Thymus (tissue), 11 donors: ENCODE results near the gene GGA1. TPM values are rescaled to one million over a fixed set of nuclear protein-coding genes. Genes with fewer than 3 reads are reported as not detected.

Experiments
- DNase-seq, 9 donors: peaks; one replicate each; pipeline ENCODE4 v3.0.0-alpha.2; 2013; ENCODE audit warnings: low spot score in 9 of 9, low read depth in 6 of 9, missing footprints in 1 of 9
- H3K27ac ChIP-seq, 2 donors: one replicate each; pipeline ENCODE4 v1.5.1; 2013; ENCODE audit warnings: control low read depth in 1 of 2, low read depth in 1 of 2, low read length in 1 of 2, mild to moderate bottlenecking in 1 of 2, moderate library complexity in 1 of 2
- H3K27me3 ChIP-seq, 2 donors: one replicate each; pipeline ENCODE4 v1.5.1; 2013; ENCODE audit warnings: low read length in 1 of 2; ENCODE audit not compliant: control insufficient read depth in 2 of 2, insufficient read depth in 1 of 2
- H3K36me3 ChIP-seq, 2 donors: one replicate each; pipeline ENCODE4 v1.5.1; 2013; ENCODE audit warnings: low read length in 1 of 2, mild to moderate bottlenecking in 1 of 2, moderate library complexity in 1 of 2; ENCODE audit not compliant: control insufficient read depth in 2 of 2, insufficient read depth in 2 of 2
- H3K4me1 ChIP-seq, 2 donors: one replicate each; pipeline ENCODE4 v1.5.1; 2013; ENCODE audit warnings: low read length in 2 of 2; ENCODE audit not compliant: control insufficient read depth in 2 of 2, insufficient read depth in 2 of 2
- H3K4me3 ChIP-seq, 2 donors: one replicate each; pipeline ENCODE4 v1.5.1; 2013; ENCODE audit warnings: low read length in 2 of 2, control low read depth in 1 of 2, mild to moderate bottlenecking in 1 of 2
- H3K9me3 ChIP-seq, 2 donors: one replicate each; pipeline ENCODE4 v1.5.1; 2013; ENCODE audit warnings: low read length in 1 of 2, mild to moderate bottlenecking in 1 of 2; ENCODE audit not compliant: control insufficient read depth in 2 of 2, insufficient read depth in 1 of 2
- WGBS: extraction: QIAGEN DNeasy Blood & Tissue Kit; methylation state at CpG from one replicate; pipeline ENCODE4 v1.1.7; 2013; 5-methylcytosine and 5-hydroxymethylcytosine counted together
- polyA plus RNA-seq: library from polyadenylated mRNA; stranded (reverse); fragments of 200-250 nt; gene quantifications from one replicate; pipeline ENCODE4 v1.2.3, GENCODE V29; 2013
- total RNA-seq: library from RNA; stranded (reverse); fragments of 120-200 nt; gene quantifications from one replicate; pipeline ENCODE4 v1.2.4, GENCODE V29; 2013
- donor health status: healthy.

GGA1 gene
- total and polyA plus RNA-seq, 2 donors, result 20.1 to 99.5 TPM

GRCh38 chr22:37675930-37676735 lies 67.5 kb downstream of the GGA1 start:
- 25% methylated on average over 17 of the region's 17 CpGs for WGBS
- DNase-seq, result peak in 2 of 9 donors; percentile 32 to 67
- Histone ChIP-seq H3K27me3 (peaks cover 0 to 2% of the 10 kb centered on the region in 2 donors), H3K9me3 (no peaks in the 10 kb centered on the region), H3K36me3 (peaks cover 0 to 3% of the 10 kb centered on the region in 2 donors), H3K4me1 (peaks cover 35 to 74% of the 10 kb centered on the region in 2 donors), H3K4me3 (peak overlapping the region; percentile 72), H3K27ac (peak overlapping the region; percentile 99)

DNA sequence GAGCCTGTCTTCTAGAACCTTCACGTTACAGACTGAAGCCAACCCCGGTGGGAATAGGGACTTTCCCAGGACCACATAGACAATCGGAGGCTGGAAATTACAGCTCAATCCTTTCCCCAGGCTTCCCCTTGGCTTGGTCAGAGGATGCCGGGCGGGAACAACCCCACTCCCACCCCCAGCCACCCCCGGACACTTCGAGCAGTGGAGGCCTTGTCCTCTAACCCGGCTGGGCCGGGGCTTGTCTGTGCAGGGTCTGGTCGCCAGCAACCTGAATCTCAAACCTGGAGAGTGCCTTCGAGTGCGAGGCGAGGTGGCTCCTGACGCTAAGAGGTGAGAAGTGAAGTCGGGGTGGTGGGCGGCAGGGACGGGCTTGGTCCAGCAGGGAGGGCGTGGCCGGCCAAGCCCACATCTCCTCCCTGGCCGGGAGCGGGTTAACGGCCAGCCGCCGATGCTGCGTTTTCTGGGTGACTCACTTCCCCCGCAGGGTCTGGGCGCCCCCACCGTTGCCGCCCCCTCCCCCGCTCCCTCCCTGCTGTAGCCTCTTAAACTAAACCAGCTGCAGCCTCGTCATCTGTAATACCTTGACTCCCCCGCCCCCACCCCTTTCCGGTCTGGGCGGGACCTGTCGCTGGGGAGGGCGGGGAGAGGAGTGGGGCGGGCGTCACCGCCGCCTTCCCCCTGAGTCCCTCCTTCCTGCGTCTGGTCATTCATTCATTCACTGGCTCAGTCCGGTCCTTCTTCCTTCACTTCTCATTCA lies 68.3 kb downstream of the GGA1 start:
- Histone ChIP-seq H3K4me3 (peak overlapping the region; percentile 72), H3K27me3 (peaks cover 0 to 2% of the 10 kb centered on the region in 2 donors), H3K4me1 (peaks cover 37 to 74% of the 10 kb centered on the region in 2 donors), H3K36me3 (peaks cover 0 to 3% of the 10 kb centered on the region in 2 donors), H3K27ac (peak overlapping the region; percentile 99), H3K9me3 (peaks cover 0 to 4% of the 10 kb centered on the region in 2 donors)
- WGBS, result 1% methylated on average over 42 of the region's 42 CpGs
- DNase-seq, result peak; percentile 80 to 98 (median 93)

GRCh38 chr22:37677493-37677974 lies 68.9 kb downstream of the GGA1 start:
- peaks cover 0 to 4% of the 10 kb centered on the region in 2 donors for H3K9me3 ChIP-seq
- peak overlapping the region; percentile 99 for H3K27ac ChIP-seq
- WGBS, result 58% methylated on average over 15 of the region's 15 CpGs
- peaks cover 0 to 3% of the 10 kb centered on the region in 2 donors for H3K36me3 ChIP-seq
- no peak for DNase-seq
- peaks cover 0 to 2% of the 10 kb centered on the region in 2 donors for H3K27me3 ChIP-seq
- peak overlapping the region; percentile 72 for H3K4me3 ChIP-seq
- H3K4me1 ChIP-seq, result peaks cover 31 to 68% of the 10 kb centered on the region in 2 donors

- Histone ChIP-seq H3K27me3 (peaks cover 0 to 2% of the 10 kb centered on the region in 2 donors), H3K4me3 (no peak overlapping the region), H3K9me3 (peaks cover 0 to 4% of the 10 kb centered on the region in 2 donors), H3K36me3 (peaks cover 0 to 3% of the 10 kb centered on the region in 2 donors), H3K4me1 (peaks cover 23 to 59% of the 10 kb centered on the region in 2 donors), H3K27ac (peak overlapping the region in 1 of 2 donors; percentile 99)
- DNase-seq, result no peak
- WGBS, result 90% methylated on average over 18 of the region's 18 CpGs
These were observed 69.7 kb downstream of the GGA1 start for GRCh38 chr22:37678372-37678771.

DNA sequence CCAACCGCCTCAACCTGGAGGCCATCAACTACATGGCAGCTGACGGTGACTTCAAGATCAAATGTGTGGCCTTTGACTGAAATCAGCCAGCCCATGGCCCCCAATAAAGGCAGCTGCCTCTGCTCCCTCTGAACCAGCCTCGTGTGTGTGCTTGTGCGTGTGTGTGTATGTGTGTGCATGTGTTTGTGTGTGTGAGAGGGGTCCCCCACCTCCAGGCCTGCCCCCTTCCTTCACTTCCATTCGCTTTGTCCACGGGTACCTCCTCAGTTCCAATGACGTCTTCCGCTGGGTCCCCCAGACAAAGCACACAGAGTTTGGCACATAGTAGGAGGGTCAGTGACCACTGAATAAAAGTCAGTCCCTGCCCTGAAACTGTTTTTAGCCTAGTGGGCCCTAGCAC lies 71.0 kb downstream of the GGA1 start:
- Histone ChIP-seq H3K27ac (no peak overlapping the region), H3K9me3 (peaks cover 0 to 4% of the 10 kb centered on the region in 2 donors), H3K36me3 (peaks cover 0 to 3% of the 10 kb centered on the region in 2 donors), H3K4me3 (no peak overlapping the region), H3K27me3 (peaks cover 0 to 2% of the 10 kb centered on the region in 2 donors), H3K4me1 (peaks cover 23 to 46% of the 10 kb centered on the region in 2 donors)
- DNase-seq, result no peak
- 92% methylated on average over 8 of the region's 8 CpGs for WGBS

DNA sequence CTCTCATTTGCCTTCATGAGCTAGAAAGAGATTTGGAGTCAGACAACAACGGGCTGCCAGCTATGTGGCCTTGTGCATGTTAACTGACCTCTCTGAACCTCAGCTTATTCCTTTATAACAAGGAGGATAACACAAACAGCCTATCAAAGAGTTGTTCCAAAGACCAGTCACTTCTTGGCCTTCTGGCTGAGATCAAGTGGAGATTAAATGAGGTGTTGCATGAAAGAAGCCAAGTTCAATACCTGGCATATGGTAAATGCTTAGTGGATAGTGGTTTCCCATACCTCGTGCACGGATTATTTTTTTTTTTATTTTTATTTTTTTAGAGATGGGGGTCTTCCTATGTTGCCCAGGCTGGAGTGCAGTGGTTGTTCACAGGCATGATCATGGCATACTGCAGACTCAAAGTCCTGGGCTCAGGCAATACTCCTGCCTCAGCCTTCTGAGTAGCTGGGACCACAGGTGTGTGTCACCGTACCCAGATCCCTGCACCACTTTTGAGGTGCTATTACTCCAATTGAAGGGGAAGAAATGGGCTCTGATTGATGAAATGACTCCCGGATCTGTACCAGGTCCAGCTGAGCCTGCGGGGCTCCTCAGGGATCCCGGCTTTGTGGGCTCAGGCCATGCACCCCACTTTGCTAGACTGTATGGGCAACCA lies 71.7 kb downstream of the GGA1 start:
- WGBS, result 97% methylated on average over 7 of the region's 7 CpGs
- H3K27ac ChIP-seq, result no peak overlapping the region
- H3K4me1 ChIP-seq, result peaks cover 16 to 40% of the 10 kb centered on the region in 2 donors

GRCh38 chr22:37681001-37681424 lies 72.4 kb downstream of the GGA1 start:
- H3K4me1 ChIP-seq, result peaks cover 11 to 39% of the 10 kb centered on the region in 2 donors
- peaks cover 0 to 4% of the 10 kb centered on the region in 2 donors for H3K9me3 ChIP-seq
- H3K4me3 ChIP-seq, result no peak overlapping the region
- 92% methylated on average over 2 of the region's 2 CpGs for WGBS
- H3K27ac ChIP-seq, result peak overlapping the region in 1 of 2 donors; percentile 41
- no peak for DNase-seq
- H3K36me3 ChIP-seq, result peaks cover 0 to 3% of the 10 kb centered on the region in 2 donors
- H3K27me3 ChIP-seq, result peaks cover 0 to 2% of the 10 kb centered on the region in 2 donors

More for the DNA sequence above, 71.7 kb downstream of the GGA1 start:
- H3K9me3 ChIP-seq, result peaks cover 0 to 4% of the 10 kb centered on the region in 2 donors
- H3K4me3 ChIP-seq, result no peak overlapping the region
- DNase-seq, result no peak
- peaks cover 0 to 3% of the 10 kb centered on the region in 2 donors for H3K36me3 ChIP-seq
- H3K27me3 ChIP-seq, result peaks cover 0 to 2% of the 10 kb centered on the region in 2 donors

DNA sequence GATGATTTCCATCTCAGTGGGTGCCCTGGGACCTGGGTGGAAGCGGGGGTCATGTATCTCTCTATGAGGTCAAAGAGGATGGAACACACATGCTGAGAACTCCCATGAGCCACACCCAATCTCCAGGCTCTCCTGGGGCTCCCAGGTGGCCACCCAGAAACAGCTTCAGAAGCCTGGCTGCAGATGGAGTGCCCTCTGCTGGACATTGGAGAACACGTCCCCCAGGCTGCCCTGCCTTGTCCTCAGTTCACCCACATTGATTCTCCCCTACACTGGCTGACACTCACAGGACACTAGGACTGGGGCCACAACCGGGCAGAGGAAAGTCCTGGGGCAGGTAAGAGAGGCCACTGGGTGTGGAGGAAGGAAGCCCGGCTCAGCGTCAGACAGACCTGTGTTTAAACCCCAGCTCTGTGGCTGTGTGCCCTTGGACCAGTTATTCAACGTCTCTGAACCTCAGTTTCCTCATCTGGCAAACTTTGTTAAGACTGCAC lies 73.0 kb downstream of the GGA1 start:
- DNase-seq, result peak in 4 of 9 donors; percentile 55 to 83 (median 76)

More for the DNA sequence above, 73.0 kb downstream of the GGA1 start:
- H3K36me3 ChIP-seq, result peaks cover 0 to 3% of the 10 kb centered on the region in 2 donors
- no peak overlapping the region for H3K4me3 ChIP-seq
- H3K4me1 ChIP-seq, result peaks cover 8 to 34% of the 10 kb centered on the region in 2 donors
- peak overlapping the region in 1 of 2 donors; percentile 41 for H3K27ac ChIP-seq
- H3K27me3 ChIP-seq, result peaks cover 0 to 2% of the 10 kb centered on the region in 2 donors
- 37% methylated on average over 6 of the region's 6 CpGs for WGBS
- peaks cover 0 to 4% of the 10 kb centered on the region in 2 donors for H3K9me3 ChIP-seq
